Measurements from ENCODE around the gene MAP4K4. TPM values are rescaled to one million over a fixed set of nuclear protein-coding genes. Genes with fewer than 3 reads are reported as not detected.

The MAP4K4 gene
- total and polyA plus RNA-seq, 2 donors from 2014 or later: 8.4 to 62.8 TPM

- Histone ChIP-seq H3K27me3 (ENCODE audit: control insufficient read depth, insufficient read depth, low read length) (no peaks in the 10 kb centered on the region), H3K9me3 (ENCODE audit: control insufficient read depth in 2 of 3, insufficient read depth in 1 of 3, low read length in 3 of 3) (no peaks in the 10 kb centered on the region), H3K4me3 (ENCODE audit: low read length in 3 of 3) (no peak overlapping the region), H3K4me1 (ENCODE audit: control insufficient read depth in 2 of 3, insufficient read depth in 2 of 3, low read depth in 1 of 3, low read length in 3 of 3) (peaks cover 2 to 29% (median 28%) of the 10 kb centered on the region in 3 donors), H3K27ac (ENCODE audit: low read depth in 2 of 2, low read length in 2 of 2) (no peak overlapping the region), H3K36me3 (ENCODE audit: control insufficient read depth in 2 of 3, insufficient read depth in 3 of 3, low read length in 3 of 3) (no peaks in the 10 kb centered on the region), H3K9ac (ENCODE audit: low read length in 3 of 3) (no peak overlapping the region)
- DNase-seq (no peak), FAIRE-seq (no peak)
- intact Hi-C loops (cut with DNase I): no loop called here
- no peak for TF ChIP-seq CTCF (IDR thresholded peaks at IDR 0.05; ENCODE audit: borderline replicate concordance, extremely low read depth, insufficient read depth)
Measured at GRCh38 chr2:101751276-101751815, 53.8 kb downstream of the MAP4K4 start.

- H3K4me3 ChIP-seq (ENCODE audit: low read length in 3 of 3): no peak overlapping the region
- no peaks in the 10 kb centered on the region for H3K9me3 ChIP-seq (ENCODE audit: control insufficient read depth in 2 of 3, insufficient read depth in 1 of 3, low read length in 3 of 3)
- no peak for TF ChIP-seq CTCF (IDR thresholded peaks at IDR 0.05; ENCODE audit: borderline replicate concordance, extremely low read depth, insufficient read depth)
- H3K9ac ChIP-seq (ENCODE audit: low read length in 3 of 3): no peak overlapping the region
- no peaks in the 10 kb centered on the region for H3K36me3 ChIP-seq (ENCODE audit: control insufficient read depth in 2 of 3, insufficient read depth in 3 of 3, low read length in 3 of 3)
- DNase-seq (no peak), FAIRE-seq (no peak)
- peaks cover 2 to 34% (median 24%) of the 10 kb centered on the region in 3 donors for H3K4me1 ChIP-seq (ENCODE audit: control insufficient read depth in 2 of 3, insufficient read depth in 2 of 3, low read depth in 1 of 3, low read length in 3 of 3)
- intact Hi-C loops (cut with DNase I): no loop called here
- H3K27me3 ChIP-seq (ENCODE audit: control insufficient read depth, insufficient read depth, low read length): no peaks in the 10 kb centered on the region
- H3K27ac ChIP-seq (ENCODE audit: low read depth in 2 of 2, low read length in 2 of 2): no peak overlapping the region
Measured at GRCh38 chr2:101751875-101752619, 54.5 kb downstream of the MAP4K4 start.

- H3K4me1 ChIP-seq (ENCODE audit: control insufficient read depth in 2 of 3, insufficient read depth in 2 of 3, low read depth in 1 of 3, low read length in 3 of 3): peaks cover 2 to 28% (median 24%) of the 10 kb centered on the region in 3 donors
- no peaks in the 10 kb centered on the region for H3K9me3 ChIP-seq (ENCODE audit: control insufficient read depth in 2 of 3, insufficient read depth in 1 of 3, low read length in 3 of 3)
- intact Hi-C loops (cut with DNase I): no loop called here
- no peak for TF ChIP-seq CTCF (IDR thresholded peaks at IDR 0.05; ENCODE audit: borderline replicate concordance, extremely low read depth, insufficient read depth)
- FAIRE-seq: no peak
- H3K9ac ChIP-seq (ENCODE audit: low read length in 3 of 3): no peak overlapping the region
- peak in 1 of 5 donors; percentile 43 for DNase-seq
- no peaks in the 10 kb centered on the region for H3K27me3 ChIP-seq (ENCODE audit: control insufficient read depth, insufficient read depth, low read length)
- H3K36me3 ChIP-seq (ENCODE audit: control insufficient read depth in 2 of 3, insufficient read depth in 3 of 3, low read length in 3 of 3): no peaks in the 10 kb centered on the region
- H3K27ac ChIP-seq (ENCODE audit: low read depth in 2 of 2, low read length in 2 of 2): no peak overlapping the region
- no peak overlapping the region for H3K4me3 ChIP-seq (ENCODE audit: low read length in 3 of 3)
Measured at GRCh38 chr2:101752716-101753616, 55.5 kb downstream of the MAP4K4 start.

Data from kidney (tissue), 14 donors.